OCI-LY1 (cell line): ENCODE measurements around the gene CDC42BPB.

ENCODE experiments used
- H2AFZ ChIP-seq: fragments of 200-600 bp; sonication (generic), shearing (Covaris generic); 2 replicates; pipeline ENCODE4 v1.6.0; 2014; ENCODE audit warnings: antibody characterized with exemption, mild to moderate bottlenecking, low read length
- H3F3A ChIP-seq: fragments of 200-600 bp; sonication (generic), shearing (Covaris generic); 2 replicates; pipeline ENCODE4 v1.6.0; 2014; ENCODE audit warnings: mild to moderate bottlenecking, antibody characterized with exemption, low read length, moderate library complexity; ENCODE audit not compliant: insufficient read depth
- H3K27ac ChIP-seq: fragments of 200-600 bp; sonication (generic); 2 replicates; pipeline ENCODE4 v1.5.1; 2014; ENCODE audit warnings: low read length, mixed run types, mild to moderate bottlenecking, low read depth; ENCODE audit not compliant: poor library complexity, severe bottlenecking
- H3K27me3 ChIP-seq: fragments of 200-600 bp; sonication (generic); 2 replicates; pipeline ENCODE4 v1.6.0; 2014; ENCODE audit warnings: antibody characterized with exemption, mild to moderate bottlenecking, low read length, moderate library complexity; ENCODE audit not compliant: insufficient read depth
- H3K36me3 ChIP-seq: fragments of 200-600 bp; sonication (generic); 2 replicates; pipeline ENCODE4 v1.6.1; 2014; ENCODE audit warnings: mild to moderate bottlenecking, antibody characterized with exemption, low read length, moderate library complexity, mixed read lengths; ENCODE audit not compliant: insufficient read depth
- H3K4me1 ChIP-seq: fragments of 200-600 bp; sonication (generic); 2 replicates; pipeline ENCODE4 v1.5.1; 2014; ENCODE audit warnings: mild to moderate bottlenecking, low read length, moderate library complexity; ENCODE audit not compliant: insufficient read depth, severe bottlenecking
- H3K4me2 ChIP-seq: fragments of 200-600 bp; sonication (generic), shearing (Covaris generic); 2 replicates; pipeline ENCODE4 v1.6.1; 2014; ENCODE audit warnings: low read length
- H3K4me3 ChIP-seq: fragments of 200-600 bp; sonication (generic); 2 replicates; pipeline ENCODE4 v1.5.1; 2014; ENCODE audit warnings: low read length, low read depth, mild to moderate bottlenecking, mixed read lengths; ENCODE audit not compliant: poor library complexity, severe bottlenecking
- H3K79me2 ChIP-seq: fragments of 200-600 bp; shearing (Covaris generic); 2 replicates; pipeline ENCODE4 v1.6.1; 2016; ENCODE audit warnings: mixed run types, low read length, mixed read lengths; ENCODE audit not compliant: insufficient read depth
- H3K9ac ChIP-seq: fragments of 200-600 bp; sonication (generic), shearing (Covaris generic); 2 replicates; pipeline ENCODE4 v1.6.1; 2014; ENCODE audit warnings: mild to moderate bottlenecking, low read length, mixed read lengths
- H3K9me2 ChIP-seq: fragments of 200-600 bp; sonication (generic), shearing (Covaris generic); 2 replicates; pipeline ENCODE4 v1.6.1; 2014; ENCODE audit warnings: low read depth, mild to moderate bottlenecking, low read length, mixed read lengths
- H3K9me3 ChIP-seq: fragments of 200-600 bp; shearing (Covaris generic); 2 replicates; pipeline ENCODE4 v1.6.1; 2014; ENCODE audit warnings: low read length, mixed read lengths
- H4K20me1 ChIP-seq: fragments of 200-600 bp; sonication (generic), shearing (Covaris generic); 2 replicates; pipeline ENCODE4 v1.6.0; 2016; ENCODE audit warnings: mild to moderate bottlenecking, low read length; ENCODE audit not compliant: insufficient read depth
- EZH2 ChIP-seq: fragments of 200-600 bp; sonication (generic), shearing (Covaris generic); IDR thresholded peaks from 2 replicates; pipeline ENCODE4 v1.8.0; 2017; ENCODE audit warnings: borderline replicate concordance, mixed run types, mild to moderate bottlenecking, antibody characterized with exemption, low read length, moderate library complexity, mixed read lengths
- TF ChIP-seq, protein P1 (sequence below): fragments of 200-600 bp; sonication (generic), shearing (Covaris generic); IDR thresholded peaks from 2 replicates; pipeline ENCODE4 v1.5.1; 2017; ENCODE audit warnings: mild to moderate bottlenecking, antibody characterized with exemption, low read length, moderate library complexity, mixed read lengths

Gene CDC42BPB

DNA sequence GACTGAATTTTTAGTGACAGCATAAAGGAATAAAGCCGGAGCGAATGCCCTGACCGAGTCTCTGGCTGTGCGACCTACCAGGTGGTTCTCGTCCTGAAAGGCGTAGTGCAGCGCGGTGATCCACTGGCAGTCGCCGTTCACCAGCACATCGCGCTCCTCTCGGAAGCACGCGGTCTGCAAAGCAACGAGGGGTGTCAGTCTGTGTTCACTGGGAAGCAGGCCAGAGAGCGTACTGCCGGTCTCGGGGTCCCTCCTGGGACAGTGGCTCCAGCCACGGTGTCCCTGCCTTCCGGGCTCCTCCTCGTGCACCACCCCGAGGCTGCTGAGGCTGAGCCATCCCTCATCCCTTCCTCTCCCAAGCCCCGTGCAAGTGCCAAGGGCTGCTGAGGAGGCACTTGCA is 53.5 kb downstream of the CDC42BPB start:
- no peak for TF ChIP-seq EZH2
- TF ChIP-seq, protein P1, sequence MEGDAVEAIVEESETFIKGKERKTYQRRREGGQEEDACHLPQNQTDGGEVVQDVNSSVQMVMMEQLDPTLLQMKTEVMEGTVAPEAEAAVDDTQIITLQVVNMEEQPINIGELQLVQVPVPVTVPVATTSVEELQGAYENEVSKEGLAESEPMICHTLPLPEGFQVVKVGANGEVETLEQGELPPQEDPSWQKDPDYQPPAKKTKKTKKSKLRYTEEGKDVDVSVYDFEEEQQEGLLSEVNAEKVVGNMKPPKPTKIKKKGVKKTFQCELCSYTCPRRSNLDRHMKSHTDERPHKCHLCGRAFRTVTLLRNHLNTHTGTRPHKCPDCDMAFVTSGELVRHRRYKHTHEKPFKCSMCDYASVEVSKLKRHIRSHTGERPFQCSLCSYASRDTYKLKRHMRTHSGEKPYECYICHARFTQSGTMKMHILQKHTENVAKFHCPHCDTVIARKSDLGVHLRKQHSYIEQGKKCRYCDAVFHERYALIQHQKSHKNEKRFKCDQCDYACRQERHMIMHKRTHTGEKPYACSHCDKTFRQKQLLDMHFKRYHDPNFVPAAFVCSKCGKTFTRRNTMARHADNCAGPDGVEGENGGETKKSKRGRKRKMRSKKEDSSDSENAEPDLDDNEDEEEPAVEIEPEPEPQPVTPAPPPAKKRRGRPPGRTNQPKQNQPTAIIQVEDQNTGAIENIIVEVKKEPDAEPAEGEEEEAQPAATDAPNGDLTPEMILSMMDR: no peak
- Histone ChIP-seq H3K79me2 (no peaks in the 10 kb centered on the region), H3K27ac (no peak overlapping the region), H3K4me1 (peaks cover 17% of the 10 kb centered on the region), H3K9me3 (no peaks in the 10 kb centered on the region), H4K20me1 (no peaks in the 10 kb centered on the region), H3K9me2 (no peaks in the 10 kb centered on the region), H2AFZ (no peak overlapping the region), H3K27me3 (no peaks in the 10 kb centered on the region; the same call in 1 of the 2 replicates), H3K36me3 (no peaks in the 10 kb centered on the region), H3K9ac (no peak overlapping the region), H3K4me2 (no peak overlapping the region), H3K4me3 (no peak overlapping the region), H3F3A (no peaks in the 10 kb centered on the region)

- Histone ChIP-seq H2AFZ (no peak overlapping the region), H3K4me3 (no peak overlapping the region), H3K9me3 (no peaks in the 10 kb centered on the region), H3K36me3 (no peaks in the 10 kb centered on the region), H3K27ac (no peak overlapping the region), H3F3A (no peaks in the 10 kb centered on the region), H4K20me1 (no peaks in the 10 kb centered on the region), H3K4me2 (no peak overlapping the region), H3K9ac (no peak overlapping the region), H3K9me2 (no peaks in the 10 kb centered on the region), H3K4me1 (peaks cover 17% of the 10 kb centered on the region), H3K27me3 (no peaks in the 10 kb centered on the region; the same call in 1 of the 2 replicates), H3K79me2 (no peaks in the 10 kb centered on the region)
- TF ChIP-seq EZH2: no peak
- TF ChIP-seq, protein P1: no peak
Measured at GRCh38 chr14:103003351-103003615, 54.1 kb downstream of the CDC42BPB start.

DNA sequence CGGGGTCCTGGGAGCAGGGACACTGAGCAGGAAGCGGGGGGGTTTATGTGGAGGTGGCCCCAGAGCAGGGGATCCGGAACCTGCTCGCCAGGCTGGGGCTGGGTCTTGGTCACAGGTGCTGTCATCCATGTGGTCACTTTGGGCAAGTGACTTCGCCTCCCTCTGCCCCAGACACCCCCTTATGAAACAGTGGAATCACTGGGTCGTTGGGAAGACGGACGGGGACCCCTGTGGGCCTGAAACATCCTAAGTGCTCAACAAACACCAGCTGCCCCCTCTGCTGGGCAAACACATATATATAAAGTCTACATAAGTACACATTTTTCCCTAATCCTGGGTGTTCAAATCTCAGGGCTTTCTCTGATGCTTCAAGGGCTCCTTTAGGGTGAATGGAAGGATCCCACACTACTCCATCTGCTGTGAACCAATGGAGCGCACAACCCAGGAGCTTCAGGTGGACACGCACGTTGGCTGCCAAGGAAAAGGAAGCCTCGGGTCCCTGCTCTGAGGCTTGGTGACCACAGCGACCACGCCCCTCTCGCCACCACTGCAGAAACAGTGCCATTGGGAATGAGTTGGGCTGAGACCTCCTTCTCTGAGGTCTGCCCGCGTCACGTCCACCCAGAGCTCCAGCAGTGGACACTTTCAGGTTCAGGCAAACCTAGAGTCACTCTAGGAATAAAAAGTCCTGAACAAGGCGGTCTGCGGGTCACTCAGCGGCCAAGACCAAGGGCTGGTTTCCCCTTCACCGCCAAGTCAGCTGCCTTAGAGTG is 54.6 kb downstream of the CDC42BPB start:
- Histone ChIP-seq H3F3A (no peaks in the 10 kb centered on the region), H3K4me1 (peaks cover 17% of the 10 kb centered on the region), H3K27me3 (no peaks in the 10 kb centered on the region; the same call in 1 of the 2 replicates), H3K4me2 (peak overlapping the region; percentile 37), H4K20me1 (no peaks in the 10 kb centered on the region), H2AFZ (0 out of 2 replicates have a peak overlapping the region, but pooled peaks have one; percentile 17), H3K36me3 (no peaks in the 10 kb centered on the region), H3K9me3 (no peaks in the 10 kb centered on the region), H3K9ac (no peak overlapping the region), H3K79me2 (no peaks in the 10 kb centered on the region), H3K27ac (peak overlapping the region; percentile 24), H3K9me2 (no peaks in the 10 kb centered on the region), H3K4me3 (no peak overlapping the region)
- TF ChIP-seq, protein P1: peak; percentile 49; the same call in 1 of the 2 replicates
- no peak for TF ChIP-seq EZH2
